H9 (cell line): Measurements from ENCODE around the gene RAP1GAP. TPM values are rescaled to one million over a fixed set of nuclear protein-coding genes. Genes with fewer than 3 reads are reported as not detected.

Experiments
- DNase-seq: peaks from one replicate; pipeline ENCODE4 v3.0.0-alpha.2; 2017
- H2AFZ ChIP-seq: one replicate; pipeline ENCODE4 v1.6.1; 2013; ENCODE audit warnings: mild to moderate bottlenecking, low read length, control low read depth, moderate library complexity
- H2AK5ac ChIP-seq: 2 replicates; pipeline ENCODE4 v1.6.1; 2013; ENCODE audit warnings: low read length, control low read depth, mixed read lengths; ENCODE audit not compliant: insufficient read length
- H2BK120ac ChIP-seq: one replicate; pipeline ENCODE4 v1.6.1; 2013; ENCODE audit warnings: low read depth, mild to moderate bottlenecking, low read length, control low read depth, inconsistent platforms; ENCODE audit not compliant: poor library complexity, severe bottlenecking
- H2BK12ac ChIP-seq: 2 replicates; pipeline ENCODE4 v1.6.1; 2013; ENCODE audit warnings: low read length, control low read depth, mixed read lengths, low read depth; ENCODE audit not compliant: insufficient read length
- H2BK15ac ChIP-seq: 2 replicates; pipeline ENCODE4 v1.6.1; 2013; ENCODE audit warnings: low read depth, low read length, control low read depth
- H2BK20ac ChIP-seq: one replicate; pipeline ENCODE4 v1.6.1; 2013; ENCODE audit warnings: low read depth, mild to moderate bottlenecking, low read length, control low read depth, inconsistent platforms; ENCODE audit not compliant: poor library complexity, severe bottlenecking
- H2BK5ac ChIP-seq: 2 replicates; pipeline ENCODE4 v1.6.1; 2013; ENCODE audit warnings: low read length, control low read depth, mixed read lengths; ENCODE audit not compliant: insufficient read length
- H3K14ac ChIP-seq: 2 replicates; pipeline ENCODE4 v1.6.1; 2013; ENCODE audit warnings: low read length, control low read depth; ENCODE audit not compliant: insufficient read depth
- H3K18ac ChIP-seq: 2 replicates; pipeline ENCODE4 v1.6.1; 2013; ENCODE audit warnings: low read depth, mild to moderate bottlenecking, mixed read lengths, low read length, control low read depth; ENCODE audit not compliant: insufficient read length
- H3K23ac ChIP-seq: 2 replicates; pipeline ENCODE4 v1.6.1; 2013; ENCODE audit warnings: low read length, control low read depth, mixed read lengths, low read depth; ENCODE audit not compliant: insufficient read length
- H3K23me2 ChIP-seq: 2 replicates; pipeline ENCODE4 v1.6.1; 2013; ENCODE audit warnings: low read depth, mild to moderate bottlenecking, mixed read lengths, low read length, control low read depth; ENCODE audit not compliant: insufficient read length, poor library complexity, severe bottlenecking
- H3K27ac ChIP-seq: 2 replicates; pipeline ENCODE4 v1.5.1; 2013; ENCODE audit warnings: low read length, control low read depth, mixed read lengths, low read depth; ENCODE audit not compliant: insufficient read length
- H3K27me3 ChIP-seq: 2 replicates; pipeline ENCODE4 v1.6.1; 2013; ENCODE audit warnings: low read length, control low read depth, inconsistent platforms; ENCODE audit not compliant: insufficient read depth
- H3K4ac ChIP-seq: 2 replicates; pipeline ENCODE4 v1.6.1; 2013; ENCODE audit warnings: low read depth, mild to moderate bottlenecking, control low read depth, inconsistent platforms, low read length, moderate library complexity
- H3K4me1 ChIP-seq: 2 replicates; pipeline ENCODE4 v1.6.1; 2013; ENCODE audit warnings: low read length, control low read depth, inconsistent platforms; ENCODE audit not compliant: insufficient read depth
- H3K4me2 ChIP-seq: 2 replicates; pipeline ENCODE4 v1.6.1; 2013; ENCODE audit warnings: low read length, control low read depth, mixed read lengths; ENCODE audit not compliant: insufficient read length, insufficient read depth
- H3K56ac ChIP-seq: 2 replicates; pipeline ENCODE4 v1.6.1; 2013; ENCODE audit warnings: low read depth, mild to moderate bottlenecking, mixed read lengths, low read length, control low read depth; ENCODE audit not compliant: insufficient read length
- H3K79me1 ChIP-seq: 2 replicates; pipeline ENCODE4 v1.6.1; 2013; ENCODE audit warnings: low read depth, mild to moderate bottlenecking, moderate library complexity, low read length, control low read depth, inconsistent platforms; ENCODE audit not compliant: insufficient read depth, poor library complexity, severe bottlenecking
- H3K79me2 ChIP-seq: 2 replicates; pipeline ENCODE4 v1.6.1; 2013; ENCODE audit warnings: low read length, control low read depth, inconsistent platforms; ENCODE audit not compliant: insufficient read depth
- H3K9ac ChIP-seq: 2 replicates; pipeline ENCODE4 v1.6.1; 2013; ENCODE audit warnings: low read length, control low read depth, mixed read lengths; ENCODE audit not compliant: insufficient read length; ENCODE audit errors: extremely low read depth
- H3K9me3 ChIP-seq: one replicate; pipeline ENCODE4 v1.6.1; 2013; ENCODE audit warnings: low read depth, low read length, inconsistent platforms; ENCODE audit not compliant: control insufficient read depth
- H3T11ph ChIP-seq: one replicate; pipeline ENCODE4 v1.6.1; 2013; ENCODE audit warnings: mild to moderate bottlenecking, low read length, control low read depth, inconsistent platforms
- H4K20me1 ChIP-seq: one replicate; pipeline ENCODE4 v1.6.1; 2013; ENCODE audit not compliant: control insufficient read depth, insufficient read length, insufficient read depth
- H4K5ac ChIP-seq: 2 replicates; pipeline ENCODE4 v1.6.1; 2013; ENCODE audit warnings: low read depth, mild to moderate bottlenecking, mixed read lengths, low read length, control low read depth; ENCODE audit not compliant: insufficient read length
- H4K8ac ChIP-seq: replicated peaks from 2 replicates; pipeline ENCODE4 v1.6.1; 2013; ENCODE audit warnings: low read length, control low read depth, mixed read lengths, low read depth; ENCODE audit not compliant: insufficient read length
- H4K91ac ChIP-seq: 2 replicates; pipeline ENCODE4 v1.6.1; 2013; ENCODE audit warnings: low read depth, mild to moderate bottlenecking, moderate library complexity, mixed read lengths, low read length, control low read depth; ENCODE audit not compliant: insufficient read length
- H3K27ac Mint-ChIP-seq, 3 experiments: 2 replicates in 2 of 3; 3 replicates in 1 of 3; pipeline ENCODE4 v1.8.0; 2020 to 2021; ENCODE audit warnings: mixed read lengths in 3 of 3, mild to moderate bottlenecking in 1 of 3, moderate library complexity in 1 of 3
- H3K27me3 Mint-ChIP-seq: 2 replicates; pipeline ENCODE4 v1.8.0; 2021; ENCODE audit warnings: low read depth, mild to moderate bottlenecking, moderate library complexity, mixed read lengths
- H3K36me3 Mint-ChIP-seq, 3 experiments: 2 replicates in 2 of 3; 3 replicates in 1 of 3; pipeline ENCODE4 v1.8.0; 2020 to 2021; ENCODE audit warnings: low read depth in 3 of 3, mixed read lengths in 3 of 3; ENCODE audit not compliant: insufficient read depth in 1 of 3
- H3K4me1 Mint-ChIP-seq, 2 experiments: 2 replicates each; pipeline ENCODE4 v1.8.0; 2020; ENCODE audit warnings: mixed read lengths in 2 of 2
- H3K4me3 Mint-ChIP-seq, 2 experiments: 2 replicates in 1 of 2; 3 replicates in 1 of 2; pipeline ENCODE4 v1.8.0; 2020 to 2021; ENCODE audit warnings: mild to moderate bottlenecking in 2 of 2, mixed read lengths in 2 of 2, moderate library complexity in 1 of 2
- H3K9me3 Mint-ChIP-seq, 2 experiments: 2 replicates in 1 of 2; 3 replicates in 1 of 2; pipeline ENCODE4 v1.8.0; 2020; ENCODE audit warnings: mild to moderate bottlenecking in 2 of 2, mixed read lengths in 2 of 2, moderate library complexity in 1 of 2
- WGBS: extraction: QIAGEN DNeasy Blood & Tissue Kit; methylation state at CpG from one replicate; pipeline ENCODE4 v1.1.7; 2013; ENCODE audit warnings: missing lambda C conversion rate, low lambda C conversion rate, mixed read lengths; ENCODE audit not compliant: insufficient read length; ENCODE audit errors: extremely low coverage; 5-methylcytosine and 5-hydroxymethylcytosine counted together
- total RNA-seq: library from RNA; stranded (reverse); gene quantifications from 2 replicates; pipeline ENCODE4 v1.2.1, GENCODE V29; 2021
- TF ChIP-seq, protein P1 (sequence below): fragments of 200-600 bp; sonication (generic); conservative IDR thresholded peaks from 3 replicates; pipeline ENCODE4 v1.8.0; 2021; ENCODE audit warnings: antibody characterized with exemption, mild to moderate bottlenecking

RAP1GAP gene
- total RNA-seq, 1 experiment from 2014 or later: 7.9 TPM

GRCh38 chr1:21585037-21585436, 84.1 kb downstream of the RAP1GAP start:
- no peaks in the 10 kb centered on the region for H3K9me3 ChIP-seq
- H4K91ac ChIP-seq: no peak overlapping the region
- no peak overlapping the region for H3K14ac ChIP-seq
- no peak overlapping the region for H3K56ac ChIP-seq
- DNase-seq: no peak
- no peak overlapping the region for H2BK5ac ChIP-seq
- Mint-ChIP-seq H3K4me3 (no peak overlapping the region; a peak in 1 of 5 replicates), H3K9me3 (no peaks in the 10 kb centered on the region), H3K27me3 (peaks cover 50% of the 10 kb centered on the region), H3K4me1 (peaks cover 14 to 24% of the 10 kb centered on the region in 2 experiments), H3K36me3 (no peaks in the 10 kb centered on the region), H3K27ac (no peak overlapping the region; a peak in 1 of 7 replicates)
- no peaks in the 10 kb centered on the region for H3K79me2 ChIP-seq
- H3K4me2 ChIP-seq: no peak overlapping the region
- no peaks in the 10 kb centered on the region for H3K79me1 ChIP-seq
- no peaks in the 10 kb centered on the region; the same call in 1 of the 2 replicates for H3K4me1 ChIP-seq
- no peak overlapping the region for H3K9ac ChIP-seq
- no peak overlapping the region for H3T11ph ChIP-seq
- no peak overlapping the region for H4K8ac ChIP-seq
- H2AK5ac ChIP-seq: no peak overlapping the region
- H3K23me2 ChIP-seq: no peaks in the 10 kb centered on the region
- no peak overlapping the region for H3K18ac ChIP-seq
- no peaks in the 10 kb centered on the region for H3K27me3 ChIP-seq
- H2BK15ac ChIP-seq: no peak overlapping the region
- H2BK20ac ChIP-seq: no peak overlapping the region
- H3K27ac ChIP-seq: no peak overlapping the region
- H2BK120ac ChIP-seq: no peak overlapping the region
- no peak overlapping the region for H2AFZ ChIP-seq
- H2BK12ac ChIP-seq: no peak overlapping the region
- H3K4ac ChIP-seq: no peak overlapping the region
- no peak overlapping the region for H4K5ac ChIP-seq
- H4K20me1 ChIP-seq: no peaks in the 10 kb centered on the region
- TF ChIP-seq, protein P1, sequence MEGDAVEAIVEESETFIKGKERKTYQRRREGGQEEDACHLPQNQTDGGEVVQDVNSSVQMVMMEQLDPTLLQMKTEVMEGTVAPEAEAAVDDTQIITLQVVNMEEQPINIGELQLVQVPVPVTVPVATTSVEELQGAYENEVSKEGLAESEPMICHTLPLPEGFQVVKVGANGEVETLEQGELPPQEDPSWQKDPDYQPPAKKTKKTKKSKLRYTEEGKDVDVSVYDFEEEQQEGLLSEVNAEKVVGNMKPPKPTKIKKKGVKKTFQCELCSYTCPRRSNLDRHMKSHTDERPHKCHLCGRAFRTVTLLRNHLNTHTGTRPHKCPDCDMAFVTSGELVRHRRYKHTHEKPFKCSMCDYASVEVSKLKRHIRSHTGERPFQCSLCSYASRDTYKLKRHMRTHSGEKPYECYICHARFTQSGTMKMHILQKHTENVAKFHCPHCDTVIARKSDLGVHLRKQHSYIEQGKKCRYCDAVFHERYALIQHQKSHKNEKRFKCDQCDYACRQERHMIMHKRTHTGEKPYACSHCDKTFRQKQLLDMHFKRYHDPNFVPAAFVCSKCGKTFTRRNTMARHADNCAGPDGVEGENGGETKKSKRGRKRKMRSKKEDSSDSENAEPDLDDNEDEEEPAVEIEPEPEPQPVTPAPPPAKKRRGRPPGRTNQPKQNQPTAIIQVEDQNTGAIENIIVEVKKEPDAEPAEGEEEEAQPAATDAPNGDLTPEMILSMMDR: no peak
- H3K23ac ChIP-seq: no peak overlapping the region
- WGBS: no CpG with 5 or more reads among the region's 9 CpGs
